Measurements from ENCODE around the gene PIP5K1B. TPM values are rescaled to one million over a fixed set of nuclear protein-coding genes. Genes with fewer than 3 reads are reported as not detected.

The PIP5K1B gene
- total RNA-seq, 1 experiment from 2014 or later: not detected

DNA sequence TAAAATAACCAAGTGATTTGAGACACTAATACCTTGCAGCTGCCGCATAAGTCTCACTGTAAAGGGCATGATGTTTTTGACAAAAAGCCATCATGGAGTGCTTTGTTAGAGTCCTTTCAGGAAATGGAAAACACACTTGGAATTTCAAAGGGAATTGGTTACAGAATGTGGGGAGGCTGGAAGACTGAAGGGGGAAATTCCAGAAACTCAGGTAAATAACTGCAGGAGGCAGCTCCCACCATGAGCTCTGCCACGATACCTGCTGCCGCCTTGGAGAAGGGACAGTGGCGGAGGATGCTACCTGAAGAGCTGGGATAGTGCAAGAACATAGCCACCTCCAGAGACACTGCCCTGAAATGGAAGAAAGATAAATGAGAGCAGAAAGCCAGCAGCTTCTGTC, 242.0 kb downstream of the PIP5K1B start:
- no TSS peak for BruUV-seq (replicated peaks)
- CTCF ChIA-PET: no interaction called here

DNA sequence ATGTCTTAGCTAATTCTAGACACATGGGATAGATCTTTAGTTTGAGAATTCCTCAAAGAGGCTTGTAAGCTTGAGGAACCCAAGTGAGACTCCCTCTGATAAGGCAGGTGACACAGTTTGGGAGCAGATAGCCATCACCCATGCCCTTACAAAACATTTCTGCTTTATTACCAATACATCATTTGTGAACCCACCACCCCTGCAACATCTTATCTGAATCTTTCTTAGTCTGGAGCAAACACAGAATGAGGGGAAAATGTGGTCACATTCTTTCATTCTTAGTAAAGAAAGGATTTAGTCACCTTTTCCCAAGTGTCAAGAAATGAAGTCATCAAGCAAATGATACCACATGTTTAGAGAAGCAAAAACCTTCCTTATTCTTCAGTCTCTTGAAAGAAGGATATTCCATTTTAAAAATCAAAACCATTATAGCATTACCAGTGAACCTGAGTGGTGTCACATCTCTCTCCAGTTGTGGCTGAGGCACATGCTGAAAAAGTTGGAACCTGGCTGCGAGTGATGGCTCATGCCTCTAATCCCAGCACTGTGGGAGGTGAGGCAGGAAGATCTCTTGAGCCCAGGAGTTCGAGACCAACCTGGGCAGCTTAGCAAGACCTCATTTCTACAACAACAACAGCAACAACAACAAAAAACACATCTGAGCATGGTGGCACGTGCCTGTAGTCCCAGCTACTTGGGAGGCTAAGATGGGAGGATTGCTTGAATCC, 243.0 kb downstream of the PIP5K1B start:
- intact Hi-C loops (cut with micrococcal nuclease; ENCODE audit: unreplicated experiment): loop anchor here (2.0 kb wide), 1 partner anchor 17 kb away; no protein-coding TSS in a partner anchor
- no peaks in the 10 kb centered on the region for H3K36me3 ChIP-seq (ENCODE audit: insufficient read depth, low read length, poor library complexity, severe bottlenecking)
- peaks cover 66% of the 10 kb centered on the region for H3K27me3 ChIP-seq (replicated peaks; ENCODE audit: insufficient read depth, low read depth, low read length, poor library complexity)
- CTCF ChIA-PET: no interaction called here
- no peaks in the 10 kb centered on the region for H3K9me3 ChIP-seq (ENCODE audit: low read depth, low read length, poor library complexity, severe bottlenecking)
- H3K4me3 ChIP-seq (ENCODE audit: low read depth, low read length, poor library complexity, severe bottlenecking): no peak overlapping the region
- no peak overlapping the region for H3K27ac ChIP-seq (ENCODE audit: low read depth, low read length, poor library complexity, severe bottlenecking)
- no peak for DNase-seq (ENCODE audit: low spot score)
- no peaks in the 10 kb centered on the region for H3K4me1 ChIP-seq (ENCODE audit: insufficient read depth, low read length, poor library complexity, severe bottlenecking)
- no TSS peak for BruUV-seq (replicated peaks)
- no peak for TF ChIP-seq EZH2 (IDR thresholded peaks at IDR 0.05; ENCODE audit: borderline replicate concordance, low read depth, low read length, poor library complexity, severe bottlenecking)
- TF ChIP-seq, protein P1, sequence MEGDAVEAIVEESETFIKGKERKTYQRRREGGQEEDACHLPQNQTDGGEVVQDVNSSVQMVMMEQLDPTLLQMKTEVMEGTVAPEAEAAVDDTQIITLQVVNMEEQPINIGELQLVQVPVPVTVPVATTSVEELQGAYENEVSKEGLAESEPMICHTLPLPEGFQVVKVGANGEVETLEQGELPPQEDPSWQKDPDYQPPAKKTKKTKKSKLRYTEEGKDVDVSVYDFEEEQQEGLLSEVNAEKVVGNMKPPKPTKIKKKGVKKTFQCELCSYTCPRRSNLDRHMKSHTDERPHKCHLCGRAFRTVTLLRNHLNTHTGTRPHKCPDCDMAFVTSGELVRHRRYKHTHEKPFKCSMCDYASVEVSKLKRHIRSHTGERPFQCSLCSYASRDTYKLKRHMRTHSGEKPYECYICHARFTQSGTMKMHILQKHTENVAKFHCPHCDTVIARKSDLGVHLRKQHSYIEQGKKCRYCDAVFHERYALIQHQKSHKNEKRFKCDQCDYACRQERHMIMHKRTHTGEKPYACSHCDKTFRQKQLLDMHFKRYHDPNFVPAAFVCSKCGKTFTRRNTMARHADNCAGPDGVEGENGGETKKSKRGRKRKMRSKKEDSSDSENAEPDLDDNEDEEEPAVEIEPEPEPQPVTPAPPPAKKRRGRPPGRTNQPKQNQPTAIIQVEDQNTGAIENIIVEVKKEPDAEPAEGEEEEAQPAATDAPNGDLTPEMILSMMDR (conservative IDR thresholded peaks at IDR 0.05; ENCODE audit: low read depth, low read length): no peak
- POLR2A ChIA-PET (ENCODE audit: low non-redundant PET): no interaction called here

More for the DNA sequence above, 242.0 kb downstream of the PIP5K1B start:
- H3K4me1 ChIP-seq (ENCODE audit: insufficient read depth, low read length, poor library complexity, severe bottlenecking): no peaks in the 10 kb centered on the region
- no peaks in the 10 kb centered on the region for H3K9me3 ChIP-seq (ENCODE audit: low read depth, low read length, poor library complexity, severe bottlenecking)
- intact Hi-C loops (cut with micrococcal nuclease; ENCODE audit: unreplicated experiment): no loop called here
- H3K4me3 ChIP-seq (ENCODE audit: low read depth, low read length, poor library complexity, severe bottlenecking): no peak overlapping the region
- no peak overlapping the region for H3K27ac ChIP-seq (ENCODE audit: low read depth, low read length, poor library complexity, severe bottlenecking)
- POLR2A ChIA-PET (ENCODE audit: low non-redundant PET): no interaction called here
- DNase-seq (ENCODE audit: low spot score): no peak
- H3K27me3 ChIP-seq (replicated peaks; ENCODE audit: insufficient read depth, low read depth, low read length, poor library complexity): peaks cover 63% of the 10 kb centered on the region
- no peaks in the 10 kb centered on the region for H3K36me3 ChIP-seq (ENCODE audit: insufficient read depth, low read length, poor library complexity, severe bottlenecking)
- TF ChIP-seq EZH2 (IDR thresholded peaks at IDR 0.05; ENCODE audit: borderline replicate concordance, low read depth, low read length, poor library complexity, severe bottlenecking): no peak
- TF ChIP-seq, protein P1 (conservative IDR thresholded peaks at IDR 0.05; ENCODE audit: low read depth, low read length): no peak

DNA sequence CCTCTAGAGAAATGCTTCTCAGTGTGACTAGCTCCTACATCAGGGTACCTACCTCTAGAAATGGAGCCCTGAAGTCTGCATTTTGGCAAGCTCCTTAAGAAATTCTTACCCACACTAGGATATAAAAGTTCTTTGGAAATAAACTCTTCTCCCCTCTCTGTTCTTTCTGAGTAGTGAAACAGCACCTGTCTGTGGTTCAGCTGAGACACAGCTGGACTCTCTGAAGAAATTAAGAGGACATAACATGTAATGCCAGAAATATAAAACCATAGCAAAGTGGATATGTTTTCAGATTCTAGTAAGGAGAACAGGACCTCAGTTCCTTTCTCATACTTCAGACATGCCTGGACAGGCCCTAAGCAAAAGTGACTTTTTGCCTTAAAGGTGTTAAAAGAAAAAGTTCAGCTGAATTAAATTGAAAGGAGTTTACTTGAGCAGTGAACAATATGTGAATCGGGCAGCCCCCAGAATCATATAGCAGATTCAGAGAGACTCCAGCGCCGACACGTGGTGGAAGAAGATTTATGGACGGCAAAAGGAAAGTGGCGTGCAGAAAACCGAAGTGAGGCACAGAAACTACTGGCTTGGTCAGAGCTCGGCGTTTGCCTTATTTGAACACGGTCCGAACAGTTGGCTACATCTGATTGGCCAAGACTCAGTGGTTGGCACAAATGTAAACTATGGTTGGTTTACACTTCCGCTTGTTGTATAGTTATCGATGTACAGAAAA, 244.4 kb downstream of the PIP5K1B start:
- POLR2A ChIA-PET (ENCODE audit: low non-redundant PET): no interaction called here
- no peak for TF ChIP-seq EZH2 (IDR thresholded peaks at IDR 0.05; ENCODE audit: borderline replicate concordance, low read depth, low read length, poor library complexity, severe bottlenecking)
- TF ChIP-seq, protein P1 (conservative IDR thresholded peaks at IDR 0.05; ENCODE audit: low read depth, low read length): peak; percentile 65
- CTCF ChIA-PET: interaction anchor here (1.2 kb wide), 1 partner anchor 50 kb away, joined by 4 read pairs; no protein-coding TSS in a partner anchor
- no peaks in the 10 kb centered on the region for H3K36me3 ChIP-seq (ENCODE audit: insufficient read depth, low read length, poor library complexity, severe bottlenecking)
- peak; percentile 44 for DNase-seq (ENCODE audit: low spot score)
- intact Hi-C loops (cut with micrococcal nuclease; ENCODE audit: unreplicated experiment): loop anchor here (2.0 kb wide), 1 partner anchor 19 kb away; no protein-coding TSS in a partner anchor
- H3K9me3 ChIP-seq (ENCODE audit: low read depth, low read length, poor library complexity, severe bottlenecking): no peaks in the 10 kb centered on the region
- H3K4me1 ChIP-seq (ENCODE audit: insufficient read depth, low read length, poor library complexity, severe bottlenecking): no peaks in the 10 kb centered on the region
- no peak overlapping the region for H3K4me3 ChIP-seq (ENCODE audit: low read depth, low read length, poor library complexity, severe bottlenecking)
- H3K27ac ChIP-seq (ENCODE audit: low read depth, low read length, poor library complexity, severe bottlenecking): no peak overlapping the region
- peaks cover 65% of the 10 kb centered on the region for H3K27me3 ChIP-seq (replicated peaks; ENCODE audit: insufficient read depth, low read depth, low read length, poor library complexity)
- BruUV-seq (replicated peaks): no TSS peak
